ENCODE results near the gene NAT8L.

The NAT8L gene

GRCh38 chr4:2096073-2096609 lies 37.0 kb downstream of the NAT8L start:
- no peak for FAIRE-seq

- FAIRE-seq, result no peak
Observed at GRCh38 chr4:2101346-2102044, 42.4 kb downstream of the NAT8L start.

- FAIRE-seq, result no peak
Observed at GRCh38 chr4:2102045-2102883, 43.1 kb downstream of the NAT8L start.

DNA sequence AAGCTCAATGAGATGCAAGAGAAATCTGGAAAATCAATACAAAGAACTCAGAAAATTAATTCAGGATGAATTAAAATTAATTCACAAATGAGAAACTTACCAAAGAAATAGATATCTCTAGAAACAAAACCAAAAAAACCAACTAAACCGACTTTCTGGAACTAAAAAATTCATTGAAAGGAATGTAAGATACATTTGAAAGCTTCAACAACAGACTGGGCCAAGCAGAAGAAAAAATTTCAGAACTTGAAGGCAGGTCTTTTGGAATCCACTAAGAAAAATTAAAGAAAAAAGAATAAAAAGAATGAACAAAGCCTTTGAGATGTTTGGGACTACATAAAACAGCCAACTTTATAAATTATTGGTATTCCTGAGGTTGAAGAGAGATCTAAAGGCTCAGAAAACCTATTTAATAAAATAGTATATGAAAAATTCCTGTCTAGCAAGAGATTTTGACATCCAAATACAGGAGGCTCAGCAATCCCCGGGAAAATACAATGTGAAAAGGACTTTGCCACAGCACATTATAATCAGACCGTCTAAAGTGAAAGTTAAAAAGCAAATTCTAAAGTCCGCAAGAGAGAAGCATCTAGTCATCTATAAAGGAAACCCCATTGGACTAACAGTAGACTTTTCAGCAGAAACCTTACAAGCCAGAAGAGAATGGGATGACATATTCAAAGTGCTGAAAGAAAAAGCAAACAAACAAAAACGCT lies 44.2 kb downstream of the NAT8L start:
- no peak for FAIRE-seq

- FAIRE-seq, result peak; percentile 3
Observed at GRCh38 chr4:2103843-2104547, 44.9 kb downstream of the NAT8L start.

DNA sequence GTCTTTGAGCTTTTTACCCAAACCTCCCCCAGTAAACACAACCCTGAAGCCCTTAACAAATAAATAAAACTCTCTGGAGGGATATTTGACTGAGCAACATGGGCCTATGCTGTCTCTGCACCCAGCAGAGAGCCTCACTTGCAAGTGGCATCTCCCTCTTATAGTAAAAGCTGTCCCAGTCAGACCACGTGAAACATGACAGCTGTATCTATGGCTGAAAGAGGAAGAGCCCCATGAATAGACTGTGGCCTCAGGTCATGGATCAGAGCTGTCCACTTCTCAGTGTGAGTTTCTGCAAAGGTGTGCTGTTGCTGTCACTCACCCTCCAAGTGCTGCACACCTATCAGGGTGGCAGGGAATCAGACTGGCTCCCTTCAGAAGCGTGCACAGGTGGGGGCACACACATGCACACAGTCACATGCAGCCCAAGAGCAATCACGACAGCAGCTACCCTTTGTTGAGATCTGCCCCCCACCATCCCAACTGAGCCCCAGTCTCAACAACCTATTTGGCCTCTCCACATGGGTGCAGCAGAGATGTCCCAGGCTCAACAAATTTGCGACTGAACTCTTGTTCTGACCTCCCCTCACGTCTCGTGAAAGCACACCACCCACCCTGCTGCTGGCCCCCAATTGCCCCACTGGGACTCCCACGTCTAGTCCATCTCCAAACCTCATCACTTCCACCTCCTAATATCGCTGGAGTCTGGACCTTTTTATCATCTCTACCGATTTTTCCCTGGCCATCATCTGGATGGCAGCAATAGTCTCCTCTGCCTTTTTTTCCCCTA lies 45.6 kb downstream of the NAT8L start:
- no peak for FAIRE-seq

DNA sequence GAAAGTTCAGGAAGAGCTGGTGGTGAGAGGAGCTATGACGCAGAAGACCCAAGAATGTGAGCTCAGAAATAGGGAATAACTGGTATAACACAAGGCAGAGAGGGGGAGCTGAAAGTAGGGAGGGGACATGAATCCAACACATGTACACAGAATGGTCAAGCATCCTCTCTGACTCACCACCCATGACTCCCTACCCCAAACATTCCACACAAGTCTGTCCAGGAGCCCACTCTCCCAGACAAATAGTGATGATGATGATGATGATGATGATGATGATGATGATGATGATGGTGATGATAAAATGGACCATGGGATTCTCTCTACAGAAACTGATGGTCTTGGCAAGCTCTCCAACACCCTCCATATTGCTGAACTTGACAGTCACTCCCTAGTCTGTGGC lies 46.4 kb downstream of the NAT8L start:
- no peak for FAIRE-seq

DNA sequence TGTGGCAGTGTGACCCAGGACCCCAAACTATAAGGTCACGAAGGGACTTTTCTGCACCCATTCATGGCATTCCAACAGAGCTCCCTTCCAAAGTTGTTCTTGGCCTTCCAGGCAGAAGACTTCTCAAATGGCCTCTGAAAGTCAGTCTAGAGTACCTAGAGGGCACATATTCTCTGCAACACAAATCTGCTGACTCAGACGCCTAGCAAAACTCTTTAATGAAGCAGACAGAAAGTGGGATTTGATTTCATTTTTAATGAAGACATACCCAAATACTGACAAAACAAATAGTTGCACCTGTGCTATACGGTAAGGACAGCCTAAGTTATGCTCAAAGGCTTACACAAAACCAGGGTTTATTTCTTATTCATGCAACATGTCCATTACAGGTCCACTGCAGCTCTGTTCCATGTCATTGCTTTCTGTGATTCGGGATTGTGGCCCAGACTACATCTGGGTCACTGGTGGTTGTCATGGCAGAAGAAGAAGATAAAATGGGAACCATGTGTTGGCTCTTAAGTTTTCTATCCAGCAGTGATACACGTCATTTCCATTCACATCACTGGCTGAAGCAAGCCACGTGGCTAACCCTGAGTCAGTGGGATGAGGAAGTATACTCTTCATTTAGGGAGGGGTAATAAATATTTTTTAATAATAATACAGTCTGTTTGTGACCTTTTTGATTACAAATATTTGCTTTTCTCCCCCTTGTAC lies 57.7 kb downstream of the NAT8L start:
- FAIRE-seq, result no peak

Measured in G401.6 (cell line).